ENCODE results near the gene TAF8.

DNA sequence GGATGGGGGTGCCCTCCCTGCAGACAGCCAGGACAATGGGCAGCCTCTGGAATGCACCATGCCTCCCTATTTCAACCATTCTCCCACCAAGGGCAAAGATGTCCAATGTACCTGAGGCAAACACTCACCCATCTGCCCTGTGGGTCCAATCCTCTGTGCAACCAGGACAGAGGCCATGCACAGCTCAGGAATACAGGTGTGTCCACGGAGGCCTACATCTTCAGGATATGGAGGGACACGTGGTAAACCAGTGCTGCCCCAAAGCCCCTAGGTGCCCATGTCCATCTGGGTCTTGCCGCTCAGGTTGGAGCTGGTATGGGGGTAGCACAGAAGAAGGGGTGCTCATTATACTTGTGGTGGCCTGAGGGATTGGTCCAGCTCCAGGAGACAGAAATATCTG, 20.4 kb upstream of the TAF8 start:
- TF ChIP-seq POLR2A (IDR thresholded peaks at IDR 0.05) = no peak
- TF ChIP-seq CTCF (IDR thresholded peaks at IDR 0.05) = no peak
